ENCODE data around the gene RPL10. TPM values are rescaled to one million over a fixed set of nuclear protein-coding genes. Genes with fewer than 3 reads are reported as not detected.
A peak's percentile ranks its signal among the peaks of the same experiment; 100 is the strongest.

Gene RPL10
- 4,112 and 4,296 TPM in 2 replicates for total RNA-seq (2014; rRNA removed; shearing (Covaris generic))

DNA sequence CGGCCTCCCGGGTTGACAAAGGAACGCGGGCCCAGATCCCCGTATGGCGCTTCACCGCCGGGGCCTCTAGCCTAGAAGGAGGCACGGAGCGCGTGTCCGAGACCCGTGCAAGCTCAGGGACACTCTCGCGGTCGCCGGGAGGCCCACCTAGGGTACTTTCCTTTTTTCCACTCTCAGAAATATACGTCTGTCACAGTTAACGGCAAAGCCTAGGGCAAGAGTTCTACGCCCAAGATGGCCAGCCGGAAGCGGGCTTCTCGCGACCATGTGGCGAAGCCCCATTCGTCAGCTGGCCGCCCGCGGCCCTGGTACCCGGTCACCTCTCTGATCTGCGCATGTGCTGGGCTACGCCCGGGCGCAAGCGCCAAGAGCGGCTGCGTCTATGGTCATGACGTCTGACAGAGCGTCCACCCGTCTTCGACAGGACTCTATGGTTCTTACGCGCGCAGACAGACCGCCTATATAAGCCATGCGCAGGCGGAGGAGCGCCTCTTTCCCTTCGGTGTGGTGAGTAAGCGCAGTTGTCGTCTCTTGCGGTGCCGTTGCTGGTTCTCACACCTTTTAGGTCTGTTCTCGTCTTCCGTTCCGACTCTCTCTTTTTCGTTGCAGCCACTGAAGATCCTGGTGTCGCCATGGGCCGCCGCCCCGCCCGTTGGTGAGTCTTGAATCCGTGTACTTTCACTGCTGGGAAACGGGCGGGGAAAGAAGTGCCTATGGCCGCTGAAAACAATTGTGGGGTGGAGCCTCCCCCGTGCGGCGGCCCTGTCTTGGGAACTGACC lies at the start of gene RPL10:
Gene RPL10, plus strand, starts transcription at position 490 of the 780 bp plus-strand sequence. Its CDS starts 143 bp downstream, at position 633.
- Histone ChIP-seq H3K36me3 (replicated peaks; ENCODE audit: control insufficient read depth, insufficient read depth, low read length) (peaks cover 14% of the 10 kb centered on the region), H3K27me3 (ENCODE audit: control insufficient read depth, insufficient read depth, low read length) (no peaks in the 10 kb centered on the region), H3K4me3 (ENCODE audit: insufficient read depth, low read depth, low read length) (peak within 1 kb of the TSS; percentile 63)
- peak; percentile 97 for DNase-seq

DNA sequence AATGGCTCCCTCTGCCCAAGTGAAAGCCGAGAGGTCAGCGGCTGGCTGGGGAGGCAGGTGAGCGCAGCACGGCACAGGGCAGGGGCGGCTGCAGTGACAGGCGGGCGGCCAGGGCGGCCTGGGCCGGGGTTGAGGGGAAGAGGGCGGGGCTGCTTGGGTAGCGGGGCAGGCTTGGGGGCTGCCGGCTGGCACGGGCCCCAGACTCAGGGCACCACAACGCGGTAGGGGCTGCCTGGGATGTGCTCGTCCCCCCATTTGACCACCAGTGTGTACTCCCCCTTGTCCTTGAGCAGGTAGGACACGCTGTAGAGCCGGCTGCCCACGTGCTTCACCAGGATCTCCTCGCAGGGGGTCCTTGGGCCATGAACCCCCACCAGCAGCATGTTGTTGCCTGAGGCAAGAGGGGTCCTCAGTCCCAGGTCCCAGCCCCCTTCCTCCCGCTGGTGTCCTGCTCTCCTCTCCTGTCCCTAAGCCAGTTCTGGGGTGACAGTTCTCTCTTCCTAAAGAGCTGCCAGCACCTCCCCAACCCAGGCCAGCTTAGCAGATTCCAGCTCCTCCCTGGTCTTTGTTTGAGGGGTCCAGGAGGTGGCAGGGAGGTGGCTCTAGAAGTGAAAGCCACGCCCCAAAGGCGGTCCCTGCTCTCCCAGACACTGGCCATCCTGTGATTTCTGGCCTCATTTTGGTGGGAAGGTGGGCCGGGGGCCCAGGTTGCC lies 49.4 kb upstream of the RPL10 start:
- Histone ChIP-seq H3K27me3 (ENCODE audit: control insufficient read depth, insufficient read depth, low read length) (no peaks in the 10 kb centered on the region), H3K4me3 (ENCODE audit: insufficient read depth, low read depth, low read length) (no peak overlapping the region), H3K36me3 (replicated peaks; ENCODE audit: control insufficient read depth, insufficient read depth, low read length) (peaks cover 24% of the 10 kb centered on the region)
- DNase-seq: no peak

- peak; percentile 67 for DNase-seq
- Histone ChIP-seq H3K36me3 (replicated peaks; ENCODE audit: control insufficient read depth, insufficient read depth, low read length) (peaks cover 30% of the 10 kb centered on the region), H3K4me3 (ENCODE audit: insufficient read depth, low read depth, low read length) (no peak overlapping the region), H3K27me3 (ENCODE audit: control insufficient read depth, insufficient read depth, low read length) (no peaks in the 10 kb centered on the region)
Observed at GRCh38 chrX:154349359-154349935, 48.7 kb upstream of the RPL10 start.

DNA sequence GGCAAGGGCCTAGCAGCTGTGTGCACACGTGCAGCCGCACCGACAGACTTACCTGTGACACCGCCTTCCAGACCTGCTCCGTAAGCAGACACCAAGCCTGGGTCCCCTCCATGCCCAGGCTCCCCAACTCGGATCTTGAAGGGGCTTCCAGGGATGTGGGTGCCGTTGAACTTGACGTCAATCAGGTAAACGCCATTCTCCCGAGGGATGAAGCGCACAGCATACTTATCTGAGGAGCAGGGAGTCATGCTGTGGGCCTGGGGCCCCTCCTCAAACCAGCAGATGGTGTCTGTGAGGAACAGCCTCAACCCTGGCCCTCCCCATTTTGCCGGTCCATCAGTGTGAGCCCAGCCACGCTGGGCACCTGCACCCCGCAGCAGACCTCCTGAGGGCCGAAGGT lies 48.2 kb upstream of the RPL10 start:
- peak; percentile 51 for DNase-seq
- H3K36me3 ChIP-seq (replicated peaks; ENCODE audit: control insufficient read depth, insufficient read depth, low read length): peaks cover 30% of the 10 kb centered on the region
- H3K27me3 ChIP-seq (ENCODE audit: control insufficient read depth, insufficient read depth, low read length): no peaks in the 10 kb centered on the region
- no peak overlapping the region for H3K4me3 ChIP-seq (ENCODE audit: insufficient read depth, low read depth, low read length)

DNA sequence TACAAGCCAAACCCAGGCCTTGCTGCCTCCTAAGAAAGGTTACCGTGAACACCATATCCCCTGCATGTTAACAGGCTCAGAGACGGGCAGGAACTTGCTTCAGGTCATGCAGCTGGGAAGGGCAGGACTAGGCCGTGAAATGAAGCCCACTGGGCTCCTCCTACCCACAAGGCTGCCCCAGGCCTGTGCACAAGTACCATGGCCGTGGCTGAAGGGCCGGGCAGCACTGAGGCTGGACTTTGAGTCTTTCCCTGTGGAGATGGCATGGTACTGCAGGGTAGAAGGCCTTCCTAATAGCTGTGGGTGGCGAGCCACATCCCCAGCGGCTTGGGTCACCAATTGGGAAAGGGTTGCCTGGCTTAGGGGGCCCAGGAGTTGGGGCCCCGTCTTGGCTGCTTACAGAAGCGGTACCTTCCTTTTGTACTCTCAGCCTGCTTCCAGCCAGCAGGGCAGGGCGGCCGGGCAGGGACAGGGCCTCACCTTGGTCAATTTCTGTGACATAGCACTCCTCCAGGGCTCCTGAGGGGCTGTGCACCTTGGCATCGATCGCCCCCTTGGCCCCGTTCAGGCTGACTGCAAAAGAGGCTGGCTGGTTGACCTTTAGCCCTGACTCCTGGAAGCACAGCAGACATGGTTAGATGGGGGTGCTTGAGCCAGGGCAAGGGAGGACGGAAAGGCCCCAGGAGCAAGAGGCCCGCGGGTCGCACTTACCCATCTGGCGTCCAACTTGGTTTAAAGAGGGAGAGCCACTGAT lies 47.6 kb upstream of the RPL10 start:
- Histone ChIP-seq H3K36me3 (replicated peaks; ENCODE audit: control insufficient read depth, insufficient read depth, low read length) (peaks cover 31% of the 10 kb centered on the region), H3K4me3 (ENCODE audit: insufficient read depth, low read depth, low read length) (no peak overlapping the region), H3K27me3 (ENCODE audit: control insufficient read depth, insufficient read depth, low read length) (no peaks in the 10 kb centered on the region)
- no peak for DNase-seq

DNA sequence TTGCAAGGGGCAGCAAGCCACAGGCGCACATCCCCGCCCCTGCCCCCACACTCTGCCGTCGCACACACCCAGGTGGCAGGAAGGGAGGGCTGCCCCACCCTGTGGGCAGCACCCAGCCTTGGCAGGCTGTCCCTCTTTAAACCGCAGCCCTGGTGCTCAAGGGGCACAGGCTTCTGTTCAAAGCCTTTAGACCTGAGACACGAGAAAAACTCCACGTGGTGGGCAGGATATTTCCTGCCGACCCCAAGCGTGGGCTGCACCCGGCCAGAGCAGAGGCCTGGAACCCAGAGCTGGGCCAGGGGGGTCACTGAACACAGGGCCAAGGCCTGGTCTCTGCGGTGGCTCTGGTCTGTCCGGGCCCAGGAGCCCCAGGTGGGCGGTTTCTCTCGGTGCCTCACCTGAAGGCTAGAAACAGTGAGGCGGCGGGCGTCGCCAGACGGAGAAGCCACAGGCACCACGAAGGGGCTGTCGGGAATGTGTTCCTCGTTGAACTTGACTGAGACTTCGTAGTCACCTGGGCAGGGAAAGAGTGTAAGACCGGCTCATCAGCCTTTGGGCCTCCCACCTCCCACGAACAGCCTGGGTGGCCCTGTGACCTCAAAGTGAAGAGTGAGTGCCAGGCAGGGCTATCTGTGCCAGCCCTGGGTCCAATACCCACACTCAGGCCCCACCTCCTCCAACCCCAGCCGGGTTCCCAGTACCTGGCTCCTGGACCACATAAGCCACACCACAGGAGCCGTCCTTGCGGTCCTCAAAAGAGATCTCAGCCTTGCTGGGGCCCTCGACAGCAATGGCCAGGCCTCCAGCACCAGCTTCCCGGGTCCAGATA lies 46.8 kb upstream of the RPL10 start:
- Histone ChIP-seq H3K27me3 (ENCODE audit: control insufficient read depth, insufficient read depth, low read length) (no peaks in the 10 kb centered on the region), H3K36me3 (replicated peaks; ENCODE audit: control insufficient read depth, insufficient read depth, low read length) (peaks cover 33% of the 10 kb centered on the region), H3K4me3 (ENCODE audit: insufficient read depth, low read depth, low read length) (no peak overlapping the region)
- peak; percentile 52 for DNase-seq

GRCh38 chrX:154352012-154352401 lies 46.2 kb upstream of the RPL10 start:
- H3K4me3 ChIP-seq (ENCODE audit: insufficient read depth, low read depth, low read length): no peak overlapping the region
- no peak for DNase-seq
- peaks cover 34% of the 10 kb centered on the region for H3K36me3 ChIP-seq (replicated peaks; ENCODE audit: control insufficient read depth, insufficient read depth, low read length)
- H3K27me3 ChIP-seq (ENCODE audit: control insufficient read depth, insufficient read depth, low read length): no peaks in the 10 kb centered on the region

DNA sequence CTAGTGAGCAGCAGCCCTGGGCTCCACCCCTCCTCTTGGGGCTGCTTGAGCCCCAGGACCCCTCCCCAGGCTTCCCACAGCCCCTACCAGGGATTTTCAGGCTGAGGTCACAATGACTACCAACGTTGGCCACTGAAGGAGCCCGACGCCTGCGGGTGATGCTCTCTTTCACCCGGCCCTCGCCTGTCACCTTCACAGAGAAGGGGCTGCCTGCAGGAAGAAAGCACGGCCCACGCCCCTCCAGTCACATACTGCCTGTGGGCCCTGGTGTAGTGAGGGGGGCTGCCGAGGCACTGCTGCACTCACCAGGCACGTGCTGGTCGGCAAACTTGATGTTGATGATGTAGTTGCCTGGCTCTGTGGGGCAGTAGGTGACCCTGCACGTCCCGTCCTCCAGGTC lies 45.7 kb upstream of the RPL10 start:
- no peak overlapping the region for H3K4me3 ChIP-seq (ENCODE audit: insufficient read depth, low read depth, low read length)
- peaks cover 36% of the 10 kb centered on the region for H3K36me3 ChIP-seq (replicated peaks; ENCODE audit: control insufficient read depth, insufficient read depth, low read length)
- no peaks in the 10 kb centered on the region for H3K27me3 ChIP-seq (ENCODE audit: control insufficient read depth, insufficient read depth, low read length)
- DNase-seq: no peak

DNA sequence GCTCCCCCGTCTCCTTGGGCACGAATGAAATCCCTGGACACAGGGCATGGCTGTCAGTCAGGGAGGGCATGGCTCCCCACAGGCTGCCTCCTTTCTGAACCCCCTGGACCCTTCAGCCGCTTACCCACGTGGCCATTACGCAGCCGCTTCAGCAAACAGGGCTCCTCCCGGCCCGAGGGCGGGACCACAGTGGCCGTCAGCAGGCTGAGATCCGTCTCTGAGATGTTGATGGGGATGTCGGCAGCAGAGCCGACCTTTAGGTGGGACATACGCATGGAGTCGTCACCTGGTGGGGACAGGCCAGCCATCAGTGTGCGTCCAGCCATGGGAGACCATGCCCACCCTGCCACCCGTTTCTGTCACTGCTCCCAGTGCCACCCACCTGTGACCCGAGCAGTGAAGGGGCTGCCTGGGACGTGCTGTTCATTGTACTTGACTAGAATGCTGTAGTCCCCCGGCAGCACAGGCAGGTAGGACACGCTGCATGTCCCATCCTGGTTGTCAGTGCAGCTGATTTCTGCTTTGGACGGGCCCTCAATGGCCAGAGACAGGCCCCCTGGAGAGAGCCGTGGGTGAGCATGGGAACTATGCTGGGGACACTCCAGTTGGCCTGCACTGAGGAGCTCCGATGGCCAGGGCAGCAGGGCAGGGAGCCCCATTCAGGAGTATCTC lies 44.9 kb upstream of the RPL10 start:
- H3K36me3 ChIP-seq (replicated peaks; ENCODE audit: control insufficient read depth, insufficient read depth, low read length): peaks cover 42% of the 10 kb centered on the region
- no peak overlapping the region for H3K4me3 ChIP-seq (ENCODE audit: insufficient read depth, low read depth, low read length)
- no peaks in the 10 kb centered on the region for H3K27me3 ChIP-seq (ENCODE audit: control insufficient read depth, insufficient read depth, low read length)
- DNase-seq: no peak

DNA sequence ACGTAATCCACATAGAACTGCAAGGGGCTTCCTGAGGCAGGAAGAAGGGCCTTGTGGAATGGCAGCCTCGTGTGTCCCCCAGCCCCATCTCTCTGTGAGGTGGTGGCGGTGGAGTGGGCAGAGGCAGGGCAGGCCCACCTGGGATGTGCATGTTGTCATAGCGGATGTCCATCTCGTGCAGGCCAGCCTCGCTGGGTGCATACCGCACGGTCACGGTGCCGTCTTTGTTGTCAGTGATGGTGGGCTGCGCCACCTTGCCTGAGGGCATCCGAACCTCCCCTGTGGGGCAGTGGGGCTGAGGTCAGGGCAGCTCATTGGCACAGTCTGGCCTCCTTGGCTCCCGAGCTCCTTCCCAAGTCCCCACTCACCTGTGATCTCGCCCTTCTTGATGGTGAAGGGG lies 44.2 kb upstream of the RPL10 start:
- no peak overlapping the region for H3K4me3 ChIP-seq (ENCODE audit: insufficient read depth, low read depth, low read length)
- DNase-seq: no peak
- H3K36me3 ChIP-seq (replicated peaks; ENCODE audit: control insufficient read depth, insufficient read depth, low read length): peaks cover 49% of the 10 kb centered on the region
- H3K27me3 ChIP-seq (ENCODE audit: control insufficient read depth, insufficient read depth, low read length): no peaks in the 10 kb centered on the region

GRCh38 chrX:154354516-154354915 lies 43.7 kb upstream of the RPL10 start:
- DNase-seq: no peak
- peaks cover 49% of the 10 kb centered on the region for H3K36me3 ChIP-seq (replicated peaks; ENCODE audit: control insufficient read depth, insufficient read depth, low read length)
- H3K27me3 ChIP-seq (ENCODE audit: control insufficient read depth, insufficient read depth, low read length): no peaks in the 10 kb centered on the region
- H3K4me3 ChIP-seq (ENCODE audit: insufficient read depth, low read depth, low read length): no peak overlapping the region

DNA sequence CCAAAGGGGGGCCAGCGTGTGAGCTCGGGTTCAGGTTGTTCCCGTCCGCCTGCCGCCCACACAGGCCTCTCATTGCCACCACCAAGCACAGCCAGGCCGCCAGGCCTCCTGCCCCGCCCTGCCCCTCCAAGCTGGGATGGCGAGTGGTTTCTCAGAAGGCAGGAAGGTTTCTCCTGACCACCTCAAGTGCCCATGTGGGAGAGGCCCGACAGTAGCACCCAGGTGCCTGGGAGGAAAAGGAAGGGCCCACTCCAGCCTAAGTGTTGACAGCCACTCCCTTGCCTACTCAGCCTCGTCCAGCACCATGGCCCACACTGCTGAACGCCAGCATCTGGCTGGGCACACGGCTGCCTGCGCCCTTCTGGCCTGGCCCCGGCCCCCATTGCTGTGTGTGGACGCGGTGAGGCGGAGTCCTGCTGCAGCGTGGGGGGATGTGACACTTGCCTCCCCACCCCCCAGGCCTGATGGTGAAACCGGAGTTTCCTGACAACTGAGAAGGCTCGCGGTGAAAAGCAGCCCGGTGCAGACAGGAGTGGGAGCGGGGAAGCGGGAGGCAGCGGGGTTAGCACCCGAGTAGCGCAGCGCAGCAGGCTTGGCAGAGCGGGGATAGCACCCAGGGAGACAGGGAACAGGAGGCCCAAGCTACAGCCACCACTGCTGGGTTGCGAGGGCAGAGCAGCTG lies 42.9 kb upstream of the RPL10 start:
- H3K36me3 ChIP-seq (replicated peaks; ENCODE audit: control insufficient read depth, insufficient read depth, low read length): peaks cover 44% of the 10 kb centered on the region
- H3K4me3 ChIP-seq (ENCODE audit: insufficient read depth, low read depth, low read length): no peak overlapping the region
- DNase-seq: no peak
- H3K27me3 ChIP-seq (ENCODE audit: control insufficient read depth, insufficient read depth, low read length): no peaks in the 10 kb centered on the region

DNA sequence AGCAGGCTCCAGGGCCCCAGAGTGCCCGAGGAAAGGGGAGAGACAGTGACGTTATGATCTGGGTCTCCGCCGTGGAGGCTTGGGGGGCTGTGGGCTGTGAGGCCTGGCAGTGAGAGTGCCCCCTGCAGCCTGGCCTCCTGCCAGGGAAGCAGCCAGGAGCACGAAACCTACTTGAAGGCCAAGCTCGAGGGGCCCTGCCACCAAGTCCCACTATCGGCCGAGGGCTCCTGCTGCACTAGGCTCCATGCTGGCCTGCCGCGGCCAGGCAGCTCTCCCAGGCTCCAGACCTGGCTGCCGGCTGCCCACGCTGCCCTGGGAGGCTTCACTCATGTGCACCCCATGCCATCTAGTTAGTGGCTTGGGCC lies 42.4 kb upstream of the RPL10 start:
- Histone ChIP-seq H3K36me3 (replicated peaks; ENCODE audit: control insufficient read depth, insufficient read depth, low read length) (peaks cover 41% of the 10 kb centered on the region), H3K27me3 (ENCODE audit: control insufficient read depth, insufficient read depth, low read length) (no peaks in the 10 kb centered on the region), H3K4me3 (ENCODE audit: insufficient read depth, low read depth, low read length) (no peak overlapping the region)
- no peak for DNase-seq
